T-helper 1 cell treated with Interleukin-12 subunit alpha and Interleukin-12 subunit beta and Interleukin-4 antibody, amounts not matched to agents 30 μg/mL and 1 μg/mL, for 36 hours (primary cell): ENCODE measurements around the gene UVRAG.

Source experiments
- H3K27ac Mint-ChIP-seq: one replicate; pipeline ENCODE4 v1.8.0; 2021; ENCODE audit warnings: mild to moderate bottlenecking, mixed read lengths
- H3K27me3 Mint-ChIP-seq: one replicate; pipeline ENCODE4 v1.8.0; 2021; ENCODE audit warnings: low read depth, mixed read lengths
- H3K36me3 Mint-ChIP-seq: one replicate; pipeline ENCODE4 v1.8.0; 2021; ENCODE audit warnings: low read depth, mixed read lengths
- H3K4me1 Mint-ChIP-seq: one replicate; pipeline ENCODE4 v1.8.0; 2021; ENCODE audit warnings: low read depth, mixed read lengths
- H3K4me3 Mint-ChIP-seq: one replicate; pipeline ENCODE4 v1.8.0; 2021; ENCODE audit warnings: mild to moderate bottlenecking, moderate library complexity, mixed read lengths
- H3K9me3 Mint-ChIP-seq: one replicate; pipeline ENCODE4 v1.8.0; 2021; ENCODE audit warnings: mixed read lengths

Gene UVRAG

DNA sequence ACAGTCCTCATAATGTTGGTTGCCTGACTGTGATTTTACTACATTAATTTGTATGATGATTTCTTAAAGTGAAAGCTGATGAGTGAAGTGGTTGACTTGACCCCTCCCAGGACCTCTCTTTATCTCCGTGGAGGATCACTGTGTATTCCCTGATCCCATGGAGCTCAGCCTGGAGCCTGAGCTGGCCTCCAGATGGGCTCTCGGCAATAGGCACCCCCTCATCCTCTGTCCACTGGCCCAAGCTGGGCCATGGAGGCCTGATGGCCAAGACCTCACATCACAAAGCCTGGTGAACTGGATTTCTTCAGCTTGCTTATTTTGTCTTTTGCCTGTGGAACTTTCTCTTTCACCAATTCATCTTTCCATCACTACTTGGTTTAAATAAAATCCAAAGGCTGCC, 316.1 kb downstream of the UVRAG start:
- H3K36me3 Mint-ChIP-seq, result no peaks in the 10 kb centered on the region
- peaks cover 4% of the 10 kb centered on the region for H3K27me3 Mint-ChIP-seq
- no peak overlapping the region for H3K4me3 Mint-ChIP-seq
- peaks cover 15% of the 10 kb centered on the region for H3K4me1 Mint-ChIP-seq
- H3K27ac Mint-ChIP-seq, result no peak overlapping the region
- H3K9me3 Mint-ChIP-seq, result no peaks in the 10 kb centered on the region

DNA sequence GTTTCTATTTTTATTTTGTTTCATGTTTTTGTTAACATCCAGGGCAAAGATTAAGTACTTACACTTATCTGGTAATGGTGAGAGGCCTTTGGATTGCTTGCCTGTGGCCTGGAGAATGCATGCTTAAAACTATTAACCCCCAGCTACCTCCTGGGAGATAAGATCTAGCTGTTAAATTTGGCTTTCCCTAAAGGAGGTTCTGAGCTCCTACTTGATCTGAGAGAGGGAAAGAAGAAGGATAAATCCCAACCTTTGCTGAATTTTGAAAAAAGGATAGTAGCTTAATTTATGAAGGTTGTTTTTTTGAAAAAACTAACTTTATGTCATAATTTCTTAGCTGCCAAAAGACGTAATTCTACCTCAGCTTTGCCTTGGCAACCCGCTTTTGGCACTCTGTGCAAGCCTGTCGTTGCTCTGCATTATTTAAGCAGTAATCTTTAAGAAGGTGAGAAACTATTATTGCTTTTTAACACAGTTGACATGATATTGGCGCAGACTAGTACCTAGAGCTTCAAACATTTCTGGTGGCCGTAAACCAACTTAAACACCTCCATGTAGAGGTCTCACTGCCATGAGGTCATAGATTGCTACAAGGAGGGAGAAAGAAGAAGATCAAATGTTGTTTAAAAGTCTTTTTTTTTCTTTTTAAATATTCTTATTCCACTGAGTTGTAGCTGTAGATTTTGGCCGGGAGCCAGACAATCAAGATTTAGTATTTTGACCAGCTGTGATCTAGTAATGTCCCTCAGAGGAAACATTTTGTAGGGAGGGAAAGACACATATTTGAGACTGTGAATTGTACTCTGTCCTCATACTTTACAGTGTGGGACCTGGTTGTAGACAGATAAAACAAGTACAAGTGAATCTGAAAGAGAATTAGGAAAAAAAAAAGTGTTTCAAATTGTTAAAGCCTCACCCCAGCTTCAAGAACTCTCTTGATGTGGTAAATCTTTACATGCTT, 316.9 kb downstream of the UVRAG start:
- peaks cover 4% of the 10 kb centered on the region for H3K27me3 Mint-ChIP-seq
- no peaks in the 10 kb centered on the region for H3K36me3 Mint-ChIP-seq
- H3K27ac Mint-ChIP-seq, result peak overlapping the region; percentile 29
- H3K4me3 Mint-ChIP-seq, result no peak overlapping the region
- H3K4me1 Mint-ChIP-seq, result peaks cover 15% of the 10 kb centered on the region
- H3K9me3 Mint-ChIP-seq, result no peaks in the 10 kb centered on the region

DNA sequence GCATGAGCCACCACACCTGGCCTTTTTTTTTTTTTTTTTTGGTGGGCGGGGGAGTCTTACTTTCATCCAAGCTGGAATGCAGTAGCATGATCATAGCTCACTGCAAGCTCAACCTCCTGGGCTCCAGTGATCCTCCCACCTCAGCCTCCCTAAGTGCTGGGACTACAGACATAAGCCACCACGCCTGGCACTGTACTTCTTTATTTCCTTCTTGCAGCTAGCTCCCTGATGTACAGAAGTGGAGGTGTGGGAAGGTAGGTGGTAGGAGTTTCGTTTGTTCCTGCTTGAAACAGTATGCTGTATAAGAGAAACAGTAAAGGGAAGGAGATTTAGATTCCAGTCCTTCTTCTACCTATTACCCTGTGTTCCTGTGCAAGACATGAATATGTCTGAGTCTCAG, 319.2 kb downstream of the UVRAG start:
- H3K9me3 Mint-ChIP-seq, result no peaks in the 10 kb centered on the region
- peaks cover 15% of the 10 kb centered on the region for H3K4me1 Mint-ChIP-seq
- no peak overlapping the region for H3K27ac Mint-ChIP-seq
- H3K36me3 Mint-ChIP-seq, result no peaks in the 10 kb centered on the region
- no peak overlapping the region for H3K4me3 Mint-ChIP-seq
- H3K27me3 Mint-ChIP-seq, result peaks cover 4% of the 10 kb centered on the region

DNA sequence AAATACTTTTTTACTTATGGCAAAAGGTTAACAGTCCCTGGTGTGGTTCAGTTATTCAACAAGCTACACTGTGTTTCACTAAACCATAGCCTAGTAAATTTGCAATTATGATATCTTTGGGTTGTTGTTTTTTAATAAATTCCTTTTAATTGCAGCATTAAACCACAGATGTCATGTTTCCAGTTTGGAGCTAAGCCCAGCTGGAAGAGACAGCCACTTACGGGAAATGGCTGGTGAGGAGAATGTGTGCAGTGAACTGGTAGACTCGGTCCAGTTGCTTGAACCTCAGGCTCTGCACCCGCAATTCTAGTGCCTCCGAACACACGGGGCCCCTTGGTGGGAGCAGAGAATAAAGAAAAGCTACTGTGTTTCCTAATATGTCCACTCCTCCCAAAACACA, 320.5 kb downstream of the UVRAG start:
- Mint-ChIP-seq H3K27me3 (no peaks in the 10 kb centered on the region), H3K4me3 (no peak overlapping the region), H3K36me3 (no peaks in the 10 kb centered on the region), H3K4me1 (peaks cover 15% of the 10 kb centered on the region), H3K9me3 (no peaks in the 10 kb centered on the region), H3K27ac (no peak overlapping the region)

DNA sequence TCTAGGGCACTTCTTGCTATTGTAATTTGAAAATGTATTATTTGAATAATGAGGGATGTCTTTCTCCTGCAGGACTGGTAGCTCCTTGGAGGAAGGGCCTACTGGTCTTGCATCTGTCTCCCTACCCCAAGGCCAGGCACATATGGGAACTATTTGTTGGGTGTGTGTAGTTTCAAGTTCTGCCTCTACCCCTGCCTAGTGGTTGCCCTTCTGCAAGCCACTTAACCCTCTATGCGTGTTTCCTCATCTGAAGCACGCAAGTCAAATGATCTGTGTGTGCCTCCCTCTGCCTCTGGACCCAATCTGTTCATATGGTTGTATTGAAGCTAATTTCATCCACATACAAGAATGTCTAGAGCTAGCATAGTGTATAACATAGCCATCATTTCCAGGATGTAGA, 324.3 kb downstream of the UVRAG start:
- no peaks in the 10 kb centered on the region for H3K4me1 Mint-ChIP-seq
- no peaks in the 10 kb centered on the region for H3K27me3 Mint-ChIP-seq
- no peak overlapping the region for H3K4me3 Mint-ChIP-seq
- no peak overlapping the region for H3K27ac Mint-ChIP-seq
- no peaks in the 10 kb centered on the region for H3K36me3 Mint-ChIP-seq
- H3K9me3 Mint-ChIP-seq, result no peaks in the 10 kb centered on the region

DNA sequence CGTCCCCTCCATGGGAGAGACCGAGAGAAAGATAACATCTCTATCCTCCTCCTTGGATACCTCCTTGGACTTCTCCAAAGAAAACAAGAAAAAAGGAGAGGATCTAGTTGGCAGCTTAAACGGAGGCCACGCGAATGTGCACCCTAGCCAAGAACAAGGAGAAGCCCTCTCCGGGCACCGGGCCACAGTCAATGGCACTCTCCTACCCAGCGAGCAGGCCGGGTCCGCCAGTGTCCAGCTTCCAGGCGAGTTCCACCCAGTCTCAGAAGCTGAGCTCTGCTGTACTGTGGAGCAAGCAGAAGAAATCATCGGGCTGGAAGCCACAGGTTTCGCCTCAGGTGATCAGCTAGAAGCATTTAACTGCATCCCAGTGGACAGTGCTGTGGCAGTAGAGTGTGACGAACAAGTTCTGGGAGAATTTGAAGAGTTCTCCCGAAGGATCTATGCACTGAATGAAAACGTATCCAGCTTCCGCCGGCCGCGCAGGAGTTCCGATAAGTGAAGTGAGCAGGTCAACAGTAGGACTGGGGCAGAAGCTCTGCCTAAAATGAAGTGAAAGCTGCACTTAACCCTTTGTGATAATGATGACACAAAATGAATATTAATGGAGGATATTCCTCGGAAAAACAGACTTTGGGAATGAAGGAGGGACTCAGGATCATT, 326.0 kb downstream of the UVRAG start:
- H3K36me3 Mint-ChIP-seq, result no peaks in the 10 kb centered on the region
- no peaks in the 10 kb centered on the region for H3K9me3 Mint-ChIP-seq
- no peaks in the 10 kb centered on the region for H3K4me1 Mint-ChIP-seq
- no peaks in the 10 kb centered on the region for H3K27me3 Mint-ChIP-seq
- H3K4me3 Mint-ChIP-seq, result no peak overlapping the region
- H3K27ac Mint-ChIP-seq, result no peak overlapping the region

DNA sequence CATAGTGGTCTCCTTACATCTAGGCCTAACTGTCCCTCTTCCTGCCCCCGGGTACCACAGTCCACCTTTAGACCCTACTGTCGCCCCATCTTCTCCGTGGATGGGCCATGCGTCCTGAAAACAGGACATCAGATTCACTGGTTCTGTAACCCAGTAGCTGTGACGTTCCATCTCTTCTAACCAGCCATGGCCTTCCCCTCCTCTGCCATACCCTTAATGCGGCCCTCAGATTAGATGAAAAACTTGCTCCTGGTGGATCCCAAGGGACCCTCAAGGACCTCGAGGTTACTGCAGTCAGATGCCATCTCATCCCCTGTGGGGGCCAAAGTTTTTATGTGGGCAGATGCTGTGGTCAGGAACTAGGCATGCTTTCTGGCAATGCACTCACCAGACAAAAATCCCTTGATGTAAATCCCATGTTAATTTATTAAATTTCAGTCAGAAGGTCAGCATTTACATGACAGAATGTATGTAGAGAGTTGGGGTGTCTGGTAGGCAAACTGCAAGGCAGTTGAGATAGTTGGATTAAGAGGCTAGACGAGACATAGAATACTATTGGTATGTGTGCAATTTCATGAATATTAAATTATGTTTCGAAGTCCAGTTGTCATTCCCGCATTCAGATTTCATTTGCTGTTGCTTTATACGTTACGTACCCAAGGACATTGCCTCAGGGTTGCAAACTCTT, 327.0 kb downstream of the UVRAG start:
- Mint-ChIP-seq H3K27me3 (no peaks in the 10 kb centered on the region), H3K36me3 (no peaks in the 10 kb centered on the region), H3K4me1 (no peaks in the 10 kb centered on the region), H3K27ac (no peak overlapping the region), H3K4me3 (no peak overlapping the region), H3K9me3 (no peaks in the 10 kb centered on the region)

DNA sequence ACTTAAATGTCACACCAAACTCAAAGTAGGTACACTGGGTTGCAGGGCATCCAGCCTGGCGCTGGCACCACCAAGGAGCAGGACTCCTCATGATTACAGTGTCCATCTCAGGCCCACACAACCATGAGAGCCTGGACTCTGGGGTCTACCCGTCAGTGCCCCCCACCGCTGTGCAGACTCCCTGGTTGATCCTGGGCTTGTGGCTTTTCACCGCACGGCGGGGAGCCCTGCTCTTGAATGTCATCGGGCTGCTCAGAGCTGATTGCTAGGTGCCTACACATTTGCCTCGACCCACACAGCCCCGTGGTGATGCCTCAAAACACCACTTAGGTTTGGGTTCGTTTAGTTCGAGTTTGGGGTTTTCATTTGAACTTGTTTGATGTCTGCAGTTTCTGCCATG, 328.3 kb downstream of the UVRAG start:
- no peaks in the 10 kb centered on the region for H3K27me3 Mint-ChIP-seq
- H3K4me1 Mint-ChIP-seq, result no peaks in the 10 kb centered on the region
- H3K27ac Mint-ChIP-seq, result no peak overlapping the region
- no peaks in the 10 kb centered on the region for H3K36me3 Mint-ChIP-seq
- no peak overlapping the region for H3K4me3 Mint-ChIP-seq
- H3K9me3 Mint-ChIP-seq, result no peaks in the 10 kb centered on the region

DNA sequence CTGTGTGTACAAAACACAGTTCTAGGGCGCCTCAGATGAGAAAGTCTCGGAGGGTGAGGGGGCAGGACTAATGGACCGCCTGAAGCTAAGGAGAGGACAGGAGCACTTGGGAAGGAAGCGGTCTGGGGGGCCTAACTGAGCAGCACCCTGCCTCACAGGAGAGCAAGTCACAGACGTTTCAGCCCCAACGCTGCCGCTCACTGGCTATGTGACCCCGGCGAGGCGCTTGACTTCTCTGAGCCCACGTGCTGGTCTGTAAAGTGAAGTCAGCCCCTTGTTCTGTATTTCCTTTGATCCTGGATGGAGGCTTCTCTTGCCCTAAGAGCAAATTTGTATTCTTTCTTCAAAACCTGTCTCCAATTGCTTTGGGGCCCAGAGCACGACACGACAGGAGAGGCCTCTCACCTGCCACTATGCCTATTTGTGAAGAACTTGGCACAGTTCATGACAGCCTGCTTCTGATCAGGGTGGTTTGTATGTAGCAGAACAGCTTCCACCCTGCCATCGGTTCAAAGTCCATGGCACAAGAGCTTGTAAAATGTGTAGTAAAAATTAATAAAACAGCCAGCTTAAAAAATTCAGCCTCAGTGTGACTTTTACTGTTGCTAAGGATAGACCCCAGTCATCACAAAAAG, 332.2 kb downstream of the UVRAG start:
- no peak overlapping the region for H3K27ac Mint-ChIP-seq
- no peaks in the 10 kb centered on the region for H3K36me3 Mint-ChIP-seq
- H3K27me3 Mint-ChIP-seq, result peaks cover 4% of the 10 kb centered on the region
- H3K9me3 Mint-ChIP-seq, result no peaks in the 10 kb centered on the region
- H3K4me1 Mint-ChIP-seq, result peaks cover 4% of the 10 kb centered on the region
- no peak overlapping the region for H3K4me3 Mint-ChIP-seq

DNA sequence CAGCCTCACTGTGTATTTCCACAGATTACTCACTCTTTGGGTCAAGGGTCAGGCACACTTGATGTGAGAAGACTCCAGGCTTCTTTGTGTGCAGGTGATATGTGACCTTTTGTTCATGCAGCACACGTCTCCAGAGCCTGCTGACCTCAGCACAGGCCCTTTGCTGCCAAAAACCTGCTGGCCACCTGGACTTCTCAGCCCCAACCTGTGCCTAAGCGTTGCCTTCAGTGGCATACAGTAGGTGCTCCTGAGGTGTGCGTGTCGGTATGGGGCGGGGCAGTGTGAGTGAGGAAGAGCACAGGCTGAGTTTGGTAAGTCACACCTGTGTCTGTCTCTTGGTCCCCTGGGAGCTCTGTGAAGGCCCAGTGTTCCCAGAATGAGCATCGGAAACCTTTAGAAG, 333.2 kb downstream of the UVRAG start:
- peaks cover 14% of the 10 kb centered on the region for H3K4me1 Mint-ChIP-seq
- no peak overlapping the region for H3K4me3 Mint-ChIP-seq
- H3K36me3 Mint-ChIP-seq, result no peaks in the 10 kb centered on the region
- no peak overlapping the region for H3K27ac Mint-ChIP-seq
- peaks cover 10% of the 10 kb centered on the region for H3K27me3 Mint-ChIP-seq
- no peaks in the 10 kb centered on the region for H3K9me3 Mint-ChIP-seq

DNA sequence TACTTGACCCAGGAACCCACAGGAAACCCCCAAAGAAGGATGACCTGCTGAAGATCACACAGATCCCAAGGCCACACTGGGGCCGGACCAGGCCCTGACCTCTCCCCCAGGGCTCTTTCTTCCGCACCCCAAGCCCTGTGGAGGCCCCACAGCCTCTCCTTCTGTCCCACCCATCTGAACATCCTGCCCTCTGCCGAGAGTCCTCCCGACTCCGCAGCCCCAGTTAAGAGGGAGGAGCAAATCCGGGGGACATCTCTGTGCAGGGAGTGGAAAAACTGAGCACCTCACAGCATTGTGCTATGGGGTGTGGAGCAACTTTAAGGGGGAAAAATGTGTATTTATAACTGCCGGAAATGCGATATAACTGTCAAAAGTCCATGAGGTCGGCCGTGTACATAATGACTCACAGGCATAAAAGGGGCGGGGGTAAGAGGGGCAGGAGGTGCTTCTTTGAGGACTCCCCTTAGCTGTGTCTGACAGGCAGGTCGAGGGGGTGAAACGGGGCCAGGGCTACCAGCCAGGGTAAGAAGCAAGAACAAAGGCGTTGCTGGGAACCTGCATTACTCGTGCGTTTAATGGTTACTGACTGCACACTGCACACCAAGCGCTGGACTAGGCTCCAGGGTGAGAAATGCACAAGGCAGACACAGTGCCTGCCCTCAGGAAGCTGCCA, 334.1 kb downstream of the UVRAG start:
- Mint-ChIP-seq H3K9me3 (no peaks in the 10 kb centered on the region), H3K27ac (no peak overlapping the region), H3K36me3 (no peaks in the 10 kb centered on the region), H3K4me3 (no peak overlapping the region), H3K27me3 (peaks cover 14% of the 10 kb centered on the region), H3K4me1 (peaks cover 19% of the 10 kb centered on the region)

DNA sequence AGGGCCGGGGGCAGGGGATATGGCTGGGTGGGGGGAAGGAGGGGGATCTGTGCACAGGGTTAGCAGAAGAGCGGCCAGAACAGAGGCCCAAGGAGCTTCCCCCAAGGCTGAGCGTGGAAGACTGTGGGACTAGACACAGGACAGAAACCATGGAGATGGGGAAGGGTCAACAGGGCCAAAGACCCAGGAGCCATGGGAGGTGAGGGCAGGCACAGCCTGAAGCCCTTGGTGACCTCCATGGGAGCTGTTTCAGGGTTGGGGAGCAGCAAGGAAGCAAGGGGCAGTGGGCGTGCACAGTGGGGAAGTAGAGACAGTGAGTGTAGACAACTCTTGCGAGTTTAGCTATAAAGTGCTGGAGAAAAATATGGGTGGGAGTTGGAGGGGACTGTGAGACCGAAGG, 334.7 kb downstream of the UVRAG start:
- Mint-ChIP-seq H3K4me3 (no peak overlapping the region), H3K9me3 (no peaks in the 10 kb centered on the region), H3K27me3 (peaks cover 14% of the 10 kb centered on the region), H3K4me1 (peaks cover 19% of the 10 kb centered on the region), H3K36me3 (no peaks in the 10 kb centered on the region), H3K27ac (no peak overlapping the region)

DNA sequence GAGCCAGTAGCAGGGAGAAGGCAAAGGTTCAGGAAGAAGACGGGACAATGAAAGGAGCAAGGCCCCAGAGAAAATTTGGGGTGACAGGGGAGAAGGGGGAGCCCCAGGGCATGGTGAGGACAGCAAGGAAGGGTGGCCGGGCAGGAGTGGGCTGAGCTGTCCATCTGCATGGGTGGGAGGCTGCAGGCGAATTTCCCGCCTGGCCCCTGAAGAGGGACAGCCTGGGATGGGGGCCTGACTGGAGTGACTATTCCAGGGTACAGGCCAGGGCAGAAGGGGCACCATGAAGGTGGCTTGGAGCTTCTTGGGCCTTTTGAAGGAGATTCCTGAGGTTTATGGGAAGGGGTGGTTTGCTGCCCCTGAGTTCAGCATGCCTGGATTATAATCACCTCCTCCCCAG, 335.1 kb downstream of the UVRAG start:
- no peak overlapping the region for H3K4me3 Mint-ChIP-seq
- H3K4me1 Mint-ChIP-seq, result peaks cover 19% of the 10 kb centered on the region
- H3K27me3 Mint-ChIP-seq, result peaks cover 17% of the 10 kb centered on the region

DNA sequence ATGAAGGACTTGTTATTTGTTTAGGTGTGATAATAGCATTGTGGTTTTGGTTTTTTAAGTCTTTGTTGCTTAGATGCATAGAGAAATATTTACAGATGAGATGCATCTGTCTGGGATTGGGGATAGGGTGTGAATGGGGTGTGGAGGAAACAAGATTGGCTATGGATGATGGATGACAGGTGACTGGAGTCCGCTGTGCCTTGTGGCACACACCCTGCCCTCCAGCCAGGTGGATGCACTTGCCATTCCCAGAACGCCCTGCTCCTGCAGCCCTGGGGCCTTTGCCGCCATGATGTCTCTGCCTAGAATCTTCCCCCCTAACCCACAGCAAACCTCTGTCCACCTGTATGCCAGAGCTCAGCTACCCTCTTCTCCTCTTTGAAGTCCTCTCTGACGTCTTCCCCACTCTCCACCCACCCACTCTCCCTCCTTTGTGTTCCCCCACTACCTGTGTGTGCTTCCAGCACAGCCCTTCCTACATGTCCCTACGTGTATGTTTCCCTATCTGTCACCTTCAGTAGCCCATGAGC, 336.6 kb downstream of the UVRAG start:
- Mint-ChIP-seq H3K36me3 (no peaks in the 10 kb centered on the region), H3K4me3 (peak overlapping the region; percentile 64), H3K9me3 (no peaks in the 10 kb centered on the region), H3K4me1 (peaks cover 19% of the 10 kb centered on the region), H3K27ac (no peak overlapping the region), H3K27me3 (peaks cover 23% of the 10 kb centered on the region)

More for the DNA sequence above, 335.1 kb downstream of the UVRAG start:
- no peaks in the 10 kb centered on the region for H3K9me3 Mint-ChIP-seq
- H3K27ac Mint-ChIP-seq, result no peak overlapping the region
- no peaks in the 10 kb centered on the region for H3K36me3 Mint-ChIP-seq
